ENCODE measurements around the gene KCNIP4. TPM values are rescaled to one million over a fixed set of nuclear protein-coding genes. Genes with fewer than 3 reads are reported as not detected.

The KCNIP4 gene
- total RNA-seq, 1 donor from 2014 or later, result 6.2 TPM

- Mint-ChIP-seq H3K4me3 (no peak overlapping the region), H3K27me3 (peaks cover 63% of the 10 kb centered on the region), H3K36me3 (no peaks in the 10 kb centered on the region), H3K9me3 (peaks cover 4% of the 10 kb centered on the region), H3K27ac (no peak overlapping the region), H3K4me1 (ENCODE audit: unreplicated experiment) (peaks cover 9% of the 10 kb centered on the region)
- TF ChIP-seq CTCF (conservative IDR thresholded peaks at IDR 0.05), result no peak
- DNase-seq (ENCODE audit: extremely low spot score, unreplicated experiment), result no peak
These were observed 1265.7 kb downstream of the KCNIP4 start for GRCh38 chr4:20682853-20683252.

GRCh38 chr4:20681271-20681670, 1267.3 kb downstream of the KCNIP4 start:
- no peak for DNase-seq (ENCODE audit: extremely low spot score, unreplicated experiment)
- Mint-ChIP-seq H3K4me1 (ENCODE audit: unreplicated experiment) (peaks cover 21% of the 10 kb centered on the region), H3K36me3 (no peaks in the 10 kb centered on the region), H3K27me3 (peaks cover 66% of the 10 kb centered on the region), H3K4me3 (no peak overlapping the region), H3K27ac (no peak overlapping the region), H3K9me3 (peaks cover 4% of the 10 kb centered on the region)
- no peak for TF ChIP-seq CTCF (conservative IDR thresholded peaks at IDR 0.05)

- no peak overlapping the region for H3K27ac Mint-ChIP-seq
- peaks cover 67% of the 10 kb centered on the region for H3K27me3 Mint-ChIP-seq
- no peak for TF ChIP-seq CTCF (conservative IDR thresholded peaks at IDR 0.05)
- H3K4me3 Mint-ChIP-seq, result no peak overlapping the region
- H3K9me3 Mint-ChIP-seq, result peaks cover 4% of the 10 kb centered on the region
- H3K36me3 Mint-ChIP-seq, result no peaks in the 10 kb centered on the region
- H3K4me1 Mint-ChIP-seq (ENCODE audit: unreplicated experiment), result peaks cover 27% of the 10 kb centered on the region
- DNase-seq (ENCODE audit: extremely low spot score, unreplicated experiment), result no peak
These were observed 1267.8 kb downstream of the KCNIP4 start for GRCh38 chr4:20680736-20681135.

GRCh38 chr4:20679951-20680350, 1268.6 kb downstream of the KCNIP4 start:
- Mint-ChIP-seq H3K27me3 (peaks cover 66% of the 10 kb centered on the region), H3K36me3 (no peaks in the 10 kb centered on the region), H3K9me3 (peaks cover 4% of the 10 kb centered on the region), H3K4me1 (ENCODE audit: unreplicated experiment) (peaks cover 27% of the 10 kb centered on the region), H3K27ac (no peak overlapping the region), H3K4me3 (peak overlapping the region; percentile 45)
- no peak for TF ChIP-seq CTCF (conservative IDR thresholded peaks at IDR 0.05)
- DNase-seq (ENCODE audit: extremely low spot score, unreplicated experiment), result no peak

Small RNA genes within 50 kb of the gene (microRNA-seq; reads per million reads assigned to microRNA genes)
- gene MIR7978, result not detected
